WI38 (cell line): ENCODE data around the gene EVI5L.

Experiments used
- H3K4me3 ChIP-seq: 2 replicates; pipeline ENCODE4 v1.5.1; 2011; ENCODE audit warnings: low read depth, mild to moderate bottlenecking, control low read depth, low read length
- TF ChIP-seq, protein P1 (sequence below): IDR thresholded peaks from 2 replicates; pipeline ENCODE4 v1.5.1; 2012; ENCODE audit warnings: low read depth, mild to moderate bottlenecking, control low read depth, low read length

Gene EVI5L

DNA sequence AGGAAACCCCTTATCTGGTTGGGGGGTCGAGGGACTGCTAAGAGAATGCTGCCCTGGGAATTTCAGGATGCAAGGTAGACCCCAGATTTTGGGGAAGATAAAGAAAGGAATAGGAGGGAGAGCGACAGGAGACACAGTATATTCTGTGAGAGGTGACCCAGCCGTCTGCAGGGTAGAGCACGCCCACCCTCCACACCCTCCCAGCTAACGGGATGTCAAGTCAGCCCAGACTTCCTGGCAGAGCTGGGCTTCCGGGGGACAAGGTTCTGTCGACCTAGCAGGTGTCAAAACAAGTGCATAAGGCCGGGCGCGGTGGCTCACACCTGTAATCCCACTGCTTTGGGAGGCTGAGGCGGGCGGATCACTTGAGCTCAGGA is 44.9 kb downstream of the EVI5L start:
- no peak overlapping the region for H3K4me3 ChIP-seq
- TF ChIP-seq, protein P1, sequence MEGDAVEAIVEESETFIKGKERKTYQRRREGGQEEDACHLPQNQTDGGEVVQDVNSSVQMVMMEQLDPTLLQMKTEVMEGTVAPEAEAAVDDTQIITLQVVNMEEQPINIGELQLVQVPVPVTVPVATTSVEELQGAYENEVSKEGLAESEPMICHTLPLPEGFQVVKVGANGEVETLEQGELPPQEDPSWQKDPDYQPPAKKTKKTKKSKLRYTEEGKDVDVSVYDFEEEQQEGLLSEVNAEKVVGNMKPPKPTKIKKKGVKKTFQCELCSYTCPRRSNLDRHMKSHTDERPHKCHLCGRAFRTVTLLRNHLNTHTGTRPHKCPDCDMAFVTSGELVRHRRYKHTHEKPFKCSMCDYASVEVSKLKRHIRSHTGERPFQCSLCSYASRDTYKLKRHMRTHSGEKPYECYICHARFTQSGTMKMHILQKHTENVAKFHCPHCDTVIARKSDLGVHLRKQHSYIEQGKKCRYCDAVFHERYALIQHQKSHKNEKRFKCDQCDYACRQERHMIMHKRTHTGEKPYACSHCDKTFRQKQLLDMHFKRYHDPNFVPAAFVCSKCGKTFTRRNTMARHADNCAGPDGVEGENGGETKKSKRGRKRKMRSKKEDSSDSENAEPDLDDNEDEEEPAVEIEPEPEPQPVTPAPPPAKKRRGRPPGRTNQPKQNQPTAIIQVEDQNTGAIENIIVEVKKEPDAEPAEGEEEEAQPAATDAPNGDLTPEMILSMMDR, result no peak

DNA sequence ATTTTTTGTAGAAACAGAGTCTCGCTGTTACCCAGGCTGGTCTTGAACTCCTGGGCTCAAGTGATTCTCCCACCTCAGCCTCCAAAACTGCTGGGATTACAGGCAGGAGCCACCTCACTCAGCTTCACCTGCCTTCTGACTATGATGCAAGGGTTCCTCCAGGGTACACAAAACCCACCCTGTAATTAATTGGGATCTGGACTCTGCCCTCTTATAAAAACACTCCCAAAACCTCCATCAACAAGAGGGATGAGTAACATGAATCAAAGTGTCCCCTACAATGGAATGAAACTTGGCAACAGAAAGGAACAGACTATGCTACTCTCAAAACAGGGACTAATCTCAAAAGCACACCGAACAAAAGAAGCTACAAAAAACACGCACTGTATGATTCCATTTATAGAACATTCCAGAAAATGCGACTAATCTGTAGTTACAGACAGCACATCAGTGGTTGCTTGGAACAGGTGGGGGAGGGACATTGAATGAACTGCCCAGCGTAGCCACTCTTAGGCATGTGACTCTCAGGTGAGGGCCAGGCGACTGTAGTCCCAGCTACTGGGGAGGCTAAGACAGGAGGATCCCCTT is 47.3 kb downstream of the EVI5L start:
- TF ChIP-seq, protein P1, result no peak
- H3K4me3 ChIP-seq, result no peak overlapping the region

DNA sequence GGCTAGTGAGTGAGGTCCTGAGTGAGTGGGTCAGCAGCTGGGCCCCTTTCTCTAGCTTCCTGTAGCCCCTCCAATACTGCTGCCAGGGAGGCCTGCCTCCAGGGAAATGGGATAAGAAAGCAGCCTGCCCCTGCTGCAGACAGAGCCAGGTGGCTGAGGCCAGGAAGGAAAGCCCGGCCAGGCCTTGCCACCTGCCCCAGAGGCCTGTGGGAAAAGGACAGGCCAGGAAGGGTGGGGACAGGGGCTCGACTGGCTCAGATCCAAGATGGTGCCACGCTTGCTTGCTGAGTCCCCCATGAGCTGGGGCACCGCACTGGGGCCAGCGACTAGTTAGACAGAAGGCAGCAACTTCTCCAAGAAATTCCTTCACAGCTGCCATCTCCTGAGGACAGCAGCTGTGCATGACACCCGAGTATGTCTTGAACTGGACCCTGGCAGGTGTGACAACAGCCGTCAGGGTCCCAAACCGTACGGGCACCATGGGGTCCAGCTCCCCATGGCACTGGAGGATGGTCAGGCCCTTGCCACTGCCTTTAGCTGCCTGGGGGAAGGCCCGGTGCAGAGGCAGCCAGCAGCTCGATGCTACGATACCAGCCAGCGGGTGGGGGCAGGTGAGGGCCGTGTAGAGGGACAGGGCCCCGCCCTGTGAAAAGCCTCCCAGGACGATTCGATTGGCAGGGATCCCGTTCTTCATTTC is 49.2 kb downstream of the EVI5L start:
- TF ChIP-seq, protein P1, result no peak
- H3K4me3 ChIP-seq, result no peak overlapping the region

DNA sequence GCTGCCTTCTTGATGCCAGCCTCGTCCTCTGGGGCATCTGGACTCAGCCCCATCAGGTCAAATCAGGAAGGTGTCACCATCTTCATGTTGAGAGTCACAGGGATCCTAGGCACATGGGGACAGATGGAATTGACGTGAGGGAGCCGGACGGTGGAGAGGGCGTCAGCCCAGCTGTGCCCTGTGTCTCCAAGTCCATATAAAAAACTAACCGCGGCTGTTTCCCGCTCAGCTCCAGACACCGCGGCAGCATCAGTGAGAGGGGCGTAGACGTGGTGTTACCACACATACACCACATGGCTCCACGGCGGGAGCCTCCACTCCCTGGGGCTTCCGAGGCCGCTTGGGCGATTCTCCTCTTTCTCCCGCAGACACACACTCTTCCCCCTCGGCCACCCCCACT is 49.8 kb downstream of the EVI5L start:
- TF ChIP-seq, protein P1, result no peak
- no peak overlapping the region for H3K4me3 ChIP-seq

DNA sequence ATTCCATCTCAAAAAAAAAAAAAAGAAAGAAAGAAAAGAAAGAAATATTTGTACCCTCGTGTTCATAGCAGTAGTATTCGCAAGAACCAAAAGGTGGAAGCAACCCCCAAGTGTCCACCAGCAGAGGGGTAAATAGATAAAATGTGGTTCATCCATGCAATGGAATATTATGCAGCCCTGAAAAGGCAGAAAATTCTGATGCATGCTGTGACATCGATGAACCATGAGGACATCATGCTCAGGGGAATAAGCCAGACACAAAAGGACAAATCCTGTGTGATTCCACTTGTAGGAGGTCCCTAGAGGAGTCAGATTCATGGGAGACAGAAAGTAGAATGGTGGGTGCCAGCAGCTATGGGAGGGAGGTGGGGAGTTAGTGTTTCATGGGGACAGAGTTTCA is 51.9 kb downstream of the EVI5L start:
- TF ChIP-seq, protein P1, result no peak
- no peak overlapping the region for H3K4me3 ChIP-seq

DNA sequence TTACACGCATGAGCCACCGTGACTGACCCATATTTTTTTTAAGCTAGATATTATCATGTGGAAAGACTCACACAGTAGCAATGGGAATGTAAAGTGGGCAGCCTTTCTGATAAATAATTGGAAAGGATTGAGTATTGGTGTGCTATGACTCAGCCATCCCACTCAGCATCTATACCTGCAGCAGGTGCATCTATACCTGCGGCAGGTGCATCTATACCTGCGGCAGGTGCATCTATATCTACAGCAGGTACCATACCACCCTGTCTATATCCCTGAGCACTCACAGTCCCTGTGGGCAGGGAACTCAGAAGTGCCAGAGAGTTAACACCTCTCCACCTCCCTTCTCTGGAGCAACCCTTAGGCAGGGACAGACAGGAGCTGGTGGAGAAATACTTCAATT is 53.1 kb downstream of the EVI5L start:
- TF ChIP-seq, protein P1, result no peak

DNA sequence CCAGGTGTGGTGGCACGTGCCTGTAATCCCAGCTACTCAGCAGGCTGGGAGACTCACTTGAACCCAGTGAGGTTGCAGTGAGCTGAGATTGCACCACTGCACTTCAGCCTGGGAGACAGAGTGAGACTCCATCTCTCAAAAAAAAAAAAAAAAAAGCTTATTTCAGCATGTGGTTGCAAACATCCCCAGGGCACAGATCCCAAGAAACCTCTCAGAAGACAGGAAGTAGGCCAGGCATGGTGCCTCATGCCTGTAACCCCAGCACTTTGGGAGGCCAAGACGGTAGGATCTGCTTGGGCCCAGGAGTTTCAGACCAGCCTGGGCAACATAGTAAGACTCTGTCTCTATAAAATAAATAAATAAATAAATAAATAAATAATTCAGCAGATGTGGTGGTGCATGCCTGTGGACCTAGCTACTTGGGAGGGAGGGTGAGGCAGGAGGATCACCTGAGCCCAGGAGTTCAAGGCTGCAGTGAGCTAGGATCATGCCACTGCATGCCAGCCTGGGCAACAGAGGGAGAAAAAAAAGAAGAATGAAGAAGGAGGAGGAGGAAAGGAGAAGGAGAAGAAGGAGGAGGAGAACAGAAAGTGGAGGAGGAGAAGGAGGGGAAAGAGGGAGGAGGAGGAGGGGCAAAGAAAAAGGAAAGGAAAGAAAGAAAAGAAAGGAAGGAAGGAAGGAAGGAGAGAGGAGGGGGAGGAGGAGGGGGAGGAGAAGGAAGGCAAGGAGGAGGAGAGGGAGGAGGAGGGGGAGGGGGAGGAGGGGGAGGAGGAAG is 54.0 kb downstream of the EVI5L start:
- TF ChIP-seq, protein P1, result no peak

More for the DNA sequence above, 53.1 kb downstream of the EVI5L start:
- no peak overlapping the region for H3K4me3 ChIP-seq

More for the DNA sequence above, 54.0 kb downstream of the EVI5L start:
- no peak overlapping the region for H3K4me3 ChIP-seq
